ENCODE measurements around the gene MYBPC1. TPM values are rescaled to one million over a fixed set of nuclear protein-coding genes. Genes with fewer than 3 reads are reported as not detected.

MYBPC1 gene
- total RNA-seq, 1 experiment from 2014 or later, result not detected

DNA sequence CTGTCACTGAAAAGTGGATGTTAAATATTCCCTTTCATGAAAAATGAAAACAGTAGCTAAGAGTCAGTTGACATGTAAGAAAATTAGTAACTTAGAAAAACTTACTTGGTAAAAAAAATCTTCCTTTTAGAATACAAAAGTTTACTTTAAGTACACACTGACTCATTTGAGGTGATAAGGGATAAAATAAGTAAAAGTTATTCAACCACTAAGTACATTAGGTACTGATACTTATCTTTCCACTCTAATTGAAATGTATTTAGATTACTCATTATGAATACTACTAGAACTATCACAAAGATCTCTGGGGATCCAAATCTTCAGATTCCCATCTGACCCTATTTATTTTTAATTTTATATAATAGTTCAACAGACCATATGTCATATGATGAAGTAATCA is 132.3 kb downstream of the MYBPC1 start:
- Histone ChIP-seq H3F3A (ENCODE audit: low read length, unreplicated experiment) (no peaks in the 10 kb centered on the region), H3K9me2 (replicated peaks; ENCODE audit: low read length) (no peaks in the 10 kb centered on the region), H2AFZ (ENCODE audit: low read length) (no peak overlapping the region), H3K4me1 (ENCODE audit: insufficient read depth, low read length) (peaks cover 7% of the 10 kb centered on the region; the same call in 1 of the 2 replicates), H3K4me3 (ENCODE audit: low read length) (no peak overlapping the region), H3K9ac (ENCODE audit: low read length) (no peak overlapping the region), H3K79me2 (ENCODE audit: low read length) (no peaks in the 10 kb centered on the region), H3K27me3 (ENCODE audit: low read length) (no peaks in the 10 kb centered on the region), H3K9me3 (ENCODE audit: low read length) (no peaks in the 10 kb centered on the region), H4K20me1 (ENCODE audit: low read length) (no peaks in the 10 kb centered on the region), H3K36me3 (ENCODE audit: low read depth, low read length) (no peaks in the 10 kb centered on the region), H3K27ac (ENCODE audit: low read length) (no peak overlapping the region), H3K4me2 (ENCODE audit: low read length) (no peak overlapping the region)
- TF ChIP-seq EZH2 (IDR thresholded peaks at IDR 0.05; ENCODE audit: low read length, unreplicated experiment), result no peak
- TF ChIP-seq, protein P1, sequence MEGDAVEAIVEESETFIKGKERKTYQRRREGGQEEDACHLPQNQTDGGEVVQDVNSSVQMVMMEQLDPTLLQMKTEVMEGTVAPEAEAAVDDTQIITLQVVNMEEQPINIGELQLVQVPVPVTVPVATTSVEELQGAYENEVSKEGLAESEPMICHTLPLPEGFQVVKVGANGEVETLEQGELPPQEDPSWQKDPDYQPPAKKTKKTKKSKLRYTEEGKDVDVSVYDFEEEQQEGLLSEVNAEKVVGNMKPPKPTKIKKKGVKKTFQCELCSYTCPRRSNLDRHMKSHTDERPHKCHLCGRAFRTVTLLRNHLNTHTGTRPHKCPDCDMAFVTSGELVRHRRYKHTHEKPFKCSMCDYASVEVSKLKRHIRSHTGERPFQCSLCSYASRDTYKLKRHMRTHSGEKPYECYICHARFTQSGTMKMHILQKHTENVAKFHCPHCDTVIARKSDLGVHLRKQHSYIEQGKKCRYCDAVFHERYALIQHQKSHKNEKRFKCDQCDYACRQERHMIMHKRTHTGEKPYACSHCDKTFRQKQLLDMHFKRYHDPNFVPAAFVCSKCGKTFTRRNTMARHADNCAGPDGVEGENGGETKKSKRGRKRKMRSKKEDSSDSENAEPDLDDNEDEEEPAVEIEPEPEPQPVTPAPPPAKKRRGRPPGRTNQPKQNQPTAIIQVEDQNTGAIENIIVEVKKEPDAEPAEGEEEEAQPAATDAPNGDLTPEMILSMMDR (conservative IDR thresholded peaks at IDR 0.05; ENCODE audit: low read depth, low read length), result no peak
- no peak for TF ChIP-seq EZH2phosphoT487 (IDR thresholded peaks at IDR 0.05; ENCODE audit: borderline replicate concordance, low read length)
- CTCF ChIA-PET, result no interaction called here
- BruUV-seq (replicated peaks), result no TSS peak
- ATAC-seq, result peak; percentile 92
- POLR2A ChIA-PET (ENCODE audit: unreplicated experiment), result no interaction called here
- peak; percentile 36 for DNase-seq
- intact Hi-C loops (cut with micrococcal nuclease), result no loop called here

DNA sequence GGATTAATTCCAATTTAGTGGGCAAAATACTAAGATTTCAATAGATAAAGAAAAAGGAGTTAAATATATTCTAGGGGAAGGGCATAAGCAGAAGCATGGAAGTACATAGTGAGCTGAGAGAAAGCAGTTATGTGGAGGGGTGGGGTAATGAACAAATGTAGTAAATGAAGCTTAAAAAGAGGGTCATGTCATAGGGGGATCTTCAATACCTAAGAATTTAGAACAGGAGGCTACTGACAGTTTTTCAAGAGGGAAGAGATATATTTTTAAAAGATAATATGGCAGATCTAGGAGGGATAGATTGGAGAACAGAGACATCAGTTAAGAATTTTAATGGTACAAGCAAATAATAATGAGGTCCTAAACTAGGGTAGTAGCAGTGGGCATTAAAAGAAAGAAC is 135.1 kb downstream of the MYBPC1 start:
- no peaks in the 10 kb centered on the region for H3K9me2 ChIP-seq (replicated peaks; ENCODE audit: low read length)
- CTCF ChIA-PET, result interaction anchor here (0.6 kb wide), 1 partner anchor 106 kb away, joined by 3 read pairs; no protein-coding TSS in a partner anchor
- no peak overlapping the region for H3K27ac ChIP-seq (ENCODE audit: low read length)
- intact Hi-C loops (cut with micrococcal nuclease), result no loop called here
- H4K20me1 ChIP-seq (ENCODE audit: low read length), result no peaks in the 10 kb centered on the region
- peaks cover 7% of the 10 kb centered on the region; the same call in 1 of the 2 replicates for H3K4me1 ChIP-seq (ENCODE audit: insufficient read depth, low read length)
- BruUV-seq (replicated peaks), result no TSS peak
- no peaks in the 10 kb centered on the region for H3K9me3 ChIP-seq (ENCODE audit: low read length)
- no peak overlapping the region for H3K9ac ChIP-seq (ENCODE audit: low read length)
- no peaks in the 10 kb centered on the region for H3K27me3 ChIP-seq (ENCODE audit: low read length)
- ATAC-seq, result no peak
- H3K36me3 ChIP-seq (ENCODE audit: low read depth, low read length), result no peaks in the 10 kb centered on the region
- H3K79me2 ChIP-seq (ENCODE audit: low read length), result no peaks in the 10 kb centered on the region
- H3K4me2 ChIP-seq (ENCODE audit: low read length), result no peak overlapping the region
- DNase-seq, result no peak
- TF ChIP-seq EZH2phosphoT487 (IDR thresholded peaks at IDR 0.05; ENCODE audit: borderline replicate concordance, low read length) (no peak), EZH2 (IDR thresholded peaks at IDR 0.05; ENCODE audit: low read length, unreplicated experiment) (no peak)
- TF ChIP-seq, protein P1 (conservative IDR thresholded peaks at IDR 0.05; ENCODE audit: low read depth, low read length), result no peak
- POLR2A ChIA-PET (ENCODE audit: unreplicated experiment), result no interaction called here
- no peak overlapping the region for H2AFZ ChIP-seq (ENCODE audit: low read length)
- H3F3A ChIP-seq (ENCODE audit: low read length, unreplicated experiment), result no peaks in the 10 kb centered on the region
- no peak overlapping the region for H3K4me3 ChIP-seq (ENCODE audit: low read length)

DNA sequence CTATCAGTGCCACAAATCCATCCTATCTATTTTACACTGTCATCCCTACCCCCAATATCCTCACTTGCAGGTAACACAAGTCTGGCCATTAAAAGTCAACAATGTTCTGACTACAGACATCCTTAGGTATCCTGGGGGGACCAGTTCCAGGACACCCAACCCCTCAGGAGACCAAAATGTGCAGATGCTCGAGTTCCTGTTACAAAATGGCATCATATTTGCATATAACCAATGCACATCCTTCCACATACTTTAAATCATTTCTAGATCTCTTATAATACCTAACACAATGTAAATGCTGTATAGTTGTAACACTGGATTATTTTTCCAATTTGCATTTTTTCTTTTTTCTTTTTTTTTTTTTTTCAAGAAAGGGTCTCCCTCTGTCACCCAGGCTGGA is 137.5 kb downstream of the MYBPC1 start:
- no peaks in the 10 kb centered on the region for H3K36me3 ChIP-seq (ENCODE audit: low read depth, low read length)
- H3K4me2 ChIP-seq (ENCODE audit: low read length), result no peak overlapping the region
- TF ChIP-seq, protein P1 (conservative IDR thresholded peaks at IDR 0.05; ENCODE audit: low read depth, low read length), result no peak
- TF ChIP-seq EZH2 (IDR thresholded peaks at IDR 0.05; ENCODE audit: low read length, unreplicated experiment) (no peak), EZH2phosphoT487 (IDR thresholded peaks at IDR 0.05; ENCODE audit: borderline replicate concordance, low read length) (no peak)
- H4K20me1 ChIP-seq (ENCODE audit: low read length), result no peaks in the 10 kb centered on the region
- H3K4me1 ChIP-seq (ENCODE audit: insufficient read depth, low read length), result 0 out of 2 replicates have a peak, but pooled peaks cover 1% of the 10 kb centered on the region
- no peak overlapping the region for H3K9ac ChIP-seq (ENCODE audit: low read length)
- H3F3A ChIP-seq (ENCODE audit: low read length, unreplicated experiment), result no peaks in the 10 kb centered on the region
- no peak overlapping the region for H3K27ac ChIP-seq (ENCODE audit: low read length)
- no peak overlapping the region for H2AFZ ChIP-seq (ENCODE audit: low read length)
- no peaks in the 10 kb centered on the region for H3K79me2 ChIP-seq (ENCODE audit: low read length)
- H3K4me3 ChIP-seq (ENCODE audit: low read length), result no peak overlapping the region
- no TSS peak for BruUV-seq (replicated peaks)
- H3K9me2 ChIP-seq (replicated peaks; ENCODE audit: low read length), result no peaks in the 10 kb centered on the region
- ChIA-PET POLR2A (ENCODE audit: unreplicated experiment) (no interaction called here), CTCF (no interaction called here)
- no peak for ATAC-seq
- no peaks in the 10 kb centered on the region for H3K27me3 ChIP-seq (ENCODE audit: low read length)
- H3K9me3 ChIP-seq (ENCODE audit: low read length), result no peaks in the 10 kb centered on the region
- no peak for DNase-seq
- intact Hi-C loops (cut with micrococcal nuclease), result no loop called here
